Fibroblast of peridontal ligament (primary cell): Measurements from ENCODE around the gene SLC39A3.
"Not testable (repeated sequence)": the region's sequence is repeated elsewhere in the genome, so short reads cannot be mapped to it uniquely, and the experiment has no call there.

Experiments
- DNase-seq: peaks from one replicate; pipeline ENCODE4 v3.0.0-alpha.2; 2010; ENCODE audit errors: extremely low read depth

The SLC39A3 gene

DNA sequence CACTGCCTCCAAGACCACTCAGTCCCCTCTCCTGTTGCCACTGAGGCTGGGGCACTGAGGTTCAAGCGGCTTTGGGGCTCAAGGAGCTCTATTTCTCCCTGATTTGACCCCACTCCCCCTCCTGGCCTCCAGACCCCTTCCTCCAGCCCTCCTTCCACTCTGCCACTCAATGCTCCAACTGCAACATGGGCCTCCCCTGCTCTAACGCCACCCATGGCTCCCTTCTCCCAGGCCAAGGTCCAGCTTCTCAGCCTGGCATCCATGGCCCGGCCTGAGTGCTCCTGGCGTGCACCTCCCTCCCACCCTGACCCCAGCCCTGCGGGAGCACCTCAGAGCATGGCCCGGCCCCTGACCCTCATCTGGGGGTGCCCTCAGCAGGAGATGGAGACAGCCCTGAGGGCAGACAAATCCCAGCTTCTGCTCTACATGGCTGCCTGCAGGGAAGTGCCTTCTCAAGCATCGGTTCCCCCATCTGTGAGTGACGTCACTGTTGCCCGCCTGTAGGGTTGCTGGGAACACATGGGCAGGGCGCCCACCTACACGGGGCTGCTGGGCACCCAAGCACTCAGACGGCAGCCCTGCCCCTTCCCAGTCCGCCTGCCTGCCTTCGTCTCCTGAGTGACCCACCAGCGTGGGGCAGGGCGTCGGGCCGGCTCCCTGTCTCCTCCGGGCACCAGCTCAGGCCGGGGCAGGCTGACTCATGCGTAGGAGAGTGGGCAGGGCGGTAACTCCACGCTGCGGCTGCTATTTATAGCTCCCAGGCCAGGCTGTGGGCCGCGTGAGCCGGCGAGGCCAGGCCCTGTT, 17.1 kb downstream of the SLC39A3 start:
- DNase-seq: peak; percentile 71

DNA sequence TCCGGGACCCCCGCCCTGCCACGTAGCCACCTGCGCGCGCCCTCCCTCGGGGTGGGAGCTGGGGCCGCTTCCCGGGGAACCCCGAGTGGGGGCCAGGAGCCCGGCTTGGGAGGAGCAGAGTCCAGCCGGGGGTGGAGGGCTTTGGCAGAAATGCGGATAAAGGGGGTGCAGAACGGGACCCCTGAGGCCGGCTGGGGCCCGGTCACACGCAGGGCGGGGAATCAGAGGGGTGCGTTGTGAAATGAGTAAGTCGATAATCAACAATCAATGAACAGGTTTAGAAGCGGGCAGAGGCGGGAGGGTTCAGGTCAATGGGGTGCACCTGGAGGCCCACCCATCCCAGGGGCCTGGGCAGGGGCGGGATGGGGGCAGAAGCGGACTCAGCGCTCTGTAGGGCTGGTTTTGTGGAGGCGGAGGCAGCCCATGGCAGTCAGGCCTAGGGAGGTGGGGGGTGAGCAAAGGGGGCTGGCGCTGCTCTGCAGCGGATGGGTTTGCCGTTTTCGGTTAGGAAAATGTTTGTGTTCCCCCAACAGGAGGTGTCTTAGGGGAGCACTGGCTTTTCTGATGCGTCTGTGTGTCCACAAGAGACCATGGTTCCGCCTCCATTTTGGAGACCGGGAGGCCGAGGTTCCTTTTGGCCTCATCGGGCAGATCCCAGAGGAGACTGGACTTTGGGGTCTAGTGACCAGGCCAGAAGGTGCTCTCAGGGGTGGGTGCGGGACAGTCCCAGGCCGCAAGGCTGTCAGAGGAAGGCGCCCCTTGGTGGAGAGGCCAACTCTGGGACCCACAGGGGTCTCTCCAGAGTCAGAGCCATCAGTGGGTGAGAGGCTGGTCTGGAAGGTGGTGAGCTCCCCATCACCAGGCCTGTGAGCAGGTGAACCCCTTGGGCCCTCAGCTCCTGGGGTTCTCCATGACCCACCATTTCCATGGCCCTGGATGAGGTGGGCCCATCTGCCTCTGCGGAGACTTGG, 18.0 kb downstream of the SLC39A3 start:
- DNase-seq: no peak

DNA sequence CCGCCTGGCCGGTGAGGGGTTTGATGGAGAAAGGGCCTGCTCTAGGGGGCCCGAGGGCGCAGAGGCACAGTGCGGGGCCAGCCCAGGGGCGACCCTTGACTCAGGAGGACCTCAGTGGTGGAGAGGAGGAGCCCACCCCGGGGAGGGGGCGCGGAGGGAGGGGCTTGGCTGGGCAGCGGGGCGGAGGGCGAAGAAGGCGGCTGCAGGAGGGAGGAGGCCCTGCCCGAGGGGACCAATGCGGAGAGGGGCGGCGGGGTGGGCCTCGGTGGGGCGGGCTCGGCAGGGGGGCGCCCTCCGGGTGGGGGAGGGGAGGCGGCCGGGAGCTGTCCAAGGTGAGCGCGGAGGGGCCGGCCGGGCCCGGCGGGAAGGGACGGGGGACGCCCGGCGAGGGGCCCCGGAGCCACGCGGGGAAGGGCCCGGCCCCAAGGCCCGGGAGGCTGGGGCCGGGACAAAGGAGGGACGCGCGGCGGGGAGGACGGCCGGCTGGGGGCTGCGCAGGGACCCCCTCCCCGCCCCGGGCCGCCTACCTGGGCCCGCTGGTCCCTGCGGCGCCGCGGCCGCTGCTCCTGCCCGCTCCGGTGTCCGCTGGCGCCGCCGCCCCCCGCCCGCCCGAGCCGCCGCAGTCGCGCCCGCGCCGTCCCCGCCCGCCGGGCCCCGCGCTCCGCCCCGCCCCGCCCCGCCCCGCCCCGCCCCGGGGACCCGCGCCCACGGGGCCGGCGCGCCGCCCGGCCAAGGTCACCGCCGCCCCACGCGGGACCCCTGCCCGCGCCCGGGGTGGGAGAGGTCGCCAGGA, 18.8 kb downstream of the SLC39A3 start, which contains the start of gene DIRAS1:
DIRAS1 (minus strand) TSS at position 596 of the 793 bp plus-strand sequence. CDS start 3,566 bp downstream, outside the sequence.
- no peak for DNase-seq

DNA sequence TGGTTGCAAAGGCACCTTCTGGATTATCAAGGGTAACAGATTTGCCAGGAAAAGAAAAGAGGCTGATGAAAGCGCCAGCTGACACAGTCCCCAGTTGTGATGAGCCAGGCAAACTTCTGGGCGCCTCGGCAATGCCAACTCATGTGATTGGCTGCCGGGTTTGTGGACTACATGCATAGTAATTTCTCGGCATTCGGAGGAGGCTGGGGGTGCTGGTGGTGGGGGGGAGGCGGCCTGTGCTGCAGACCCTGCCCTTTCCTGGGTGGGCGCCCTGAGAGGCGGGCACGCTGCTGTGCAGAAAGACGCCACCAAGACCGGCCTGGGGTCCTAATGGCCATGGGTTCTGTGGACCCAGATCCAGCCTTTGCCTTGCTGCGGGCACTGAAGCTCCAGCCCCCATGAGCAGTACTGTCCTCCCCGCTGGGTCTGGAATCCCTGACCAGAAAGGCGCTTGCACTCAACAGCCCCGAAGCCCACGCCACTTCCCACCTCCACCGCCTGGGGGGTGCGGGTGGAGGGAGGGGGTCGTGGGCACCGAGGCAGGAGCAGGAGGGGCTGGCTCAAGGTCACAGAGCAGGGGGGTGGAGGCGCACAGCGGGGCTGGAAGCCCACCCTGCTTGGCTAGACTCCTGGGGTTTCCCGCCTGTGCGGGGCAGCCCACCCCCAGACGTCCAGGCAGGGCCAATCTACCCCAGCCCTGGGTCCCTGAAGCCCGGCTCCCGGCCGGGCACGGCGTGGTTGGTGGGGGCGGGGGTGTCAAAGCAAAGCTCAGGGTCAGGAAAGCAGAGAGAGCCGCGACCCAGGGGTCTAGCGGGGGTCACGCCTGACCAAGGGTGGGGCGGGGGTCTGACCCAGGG, 19.7 kb downstream of the SLC39A3 start:
- DNase-seq: peak; percentile 53

DNA sequence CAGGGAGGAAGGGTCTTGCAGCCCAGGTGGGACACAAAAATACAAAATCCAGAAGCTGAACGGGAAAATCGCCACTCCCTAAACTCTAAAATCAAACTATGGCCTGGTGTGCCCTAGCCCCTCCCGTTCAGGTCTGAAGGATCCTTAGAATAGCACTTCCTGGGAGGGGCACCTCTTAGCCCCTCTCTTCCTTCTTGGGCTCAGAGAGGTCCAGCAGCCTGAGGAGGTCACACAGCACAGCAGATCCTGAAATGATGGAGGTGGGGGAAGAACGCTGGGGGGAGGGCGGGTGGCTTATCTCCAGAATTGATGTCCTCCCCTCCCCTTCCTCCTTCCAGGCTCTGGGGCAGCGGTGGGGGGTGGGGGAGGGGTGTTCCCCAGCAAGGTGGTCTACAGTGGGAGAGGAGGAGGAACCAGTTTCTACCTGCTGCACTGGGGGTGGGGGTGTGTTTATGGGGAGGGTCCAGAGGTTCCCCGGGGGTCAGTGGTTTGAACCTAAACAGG, 20.5 kb downstream of the SLC39A3 start:
- no peak for DNase-seq

DNA sequence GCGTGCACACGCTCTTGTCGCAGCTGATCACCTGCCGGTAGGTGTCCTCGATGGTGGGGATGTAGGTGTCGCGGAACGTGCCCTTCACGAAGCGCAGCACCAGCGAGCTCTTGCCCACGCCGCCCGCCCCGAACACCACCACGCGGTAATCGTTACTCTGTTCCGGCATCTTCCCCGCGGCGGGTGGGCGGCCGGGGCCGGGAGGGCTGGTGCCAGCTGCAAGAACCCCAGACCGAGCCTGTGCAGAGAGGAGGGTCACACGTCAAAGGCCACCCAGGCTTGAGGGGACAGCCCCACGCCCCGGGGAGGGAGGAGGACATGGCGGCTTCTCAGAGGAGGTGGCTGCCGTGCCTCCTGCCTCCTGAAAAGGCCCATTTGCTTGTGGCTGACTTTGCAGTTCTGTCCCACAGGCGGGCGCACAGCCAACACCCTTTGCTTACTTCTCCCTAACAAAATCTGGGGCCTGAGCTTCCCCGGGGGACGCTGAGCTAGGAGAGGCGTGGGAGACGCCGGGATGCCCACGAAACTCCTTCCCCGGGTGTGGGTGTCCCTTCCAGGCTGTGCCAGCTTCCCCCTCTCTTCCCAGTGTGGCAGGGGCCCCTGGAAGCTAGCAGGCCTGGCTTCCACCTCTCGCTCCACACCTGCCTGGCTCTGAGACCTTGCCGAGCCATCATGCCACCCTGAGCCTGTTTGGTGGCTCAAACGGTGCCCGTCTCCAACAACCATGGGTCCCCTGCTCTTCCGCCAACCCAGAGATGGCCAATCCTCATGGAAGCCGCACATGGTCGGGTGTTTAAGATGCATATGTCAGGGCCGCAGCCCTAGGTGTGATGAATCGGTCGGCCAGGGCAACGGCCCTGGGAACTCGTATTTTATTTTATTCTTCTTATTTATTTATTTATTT, 21.9 kb downstream of the SLC39A3 start:
- DNase-seq: no peak

DNA sequence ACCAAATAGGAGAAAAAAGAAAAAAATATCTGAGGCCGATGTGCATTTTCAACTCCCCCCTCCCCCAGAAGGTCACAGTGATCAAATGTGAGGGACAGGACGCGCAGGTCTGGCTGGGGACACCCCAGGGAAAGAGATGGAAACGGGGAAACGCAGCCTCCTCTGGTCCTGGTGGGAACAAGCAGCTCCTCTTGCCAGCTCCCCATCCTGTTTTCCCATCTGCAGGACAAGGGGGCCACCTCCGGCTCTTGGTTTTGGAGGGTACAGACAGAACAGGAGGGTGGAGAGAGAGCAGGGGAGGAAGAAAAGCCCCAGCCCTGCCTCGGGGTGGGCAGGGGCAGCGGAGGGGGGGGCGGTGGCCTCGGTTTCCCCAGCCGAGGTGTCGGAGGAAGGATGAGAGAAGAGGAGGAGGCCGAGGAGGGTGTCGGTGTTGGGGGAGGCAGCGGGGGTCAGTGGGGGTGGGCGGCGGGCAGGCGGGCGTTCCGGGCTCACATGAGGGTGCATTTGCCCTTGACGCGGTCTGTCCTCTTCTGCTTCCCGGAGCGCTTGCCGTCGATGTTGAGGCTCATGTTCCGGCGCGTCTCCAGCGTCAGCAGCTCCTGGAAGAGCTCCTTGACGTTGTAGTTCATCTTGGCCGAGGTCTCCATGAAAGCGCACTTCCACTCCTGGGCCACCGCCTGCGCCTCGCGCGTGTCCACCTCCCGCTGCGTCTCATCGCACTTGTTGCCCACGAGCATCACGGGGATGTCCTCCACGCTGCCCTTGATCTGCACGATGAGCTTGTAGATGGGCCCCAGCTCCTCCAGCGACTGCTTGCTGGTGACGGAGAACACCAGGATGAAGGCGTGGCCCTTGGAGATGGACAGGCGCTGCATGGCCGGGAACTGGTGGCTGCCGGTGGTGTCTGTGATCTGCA, 22.8 kb downstream of the SLC39A3 start:
- no peak for DNase-seq

DNA sequence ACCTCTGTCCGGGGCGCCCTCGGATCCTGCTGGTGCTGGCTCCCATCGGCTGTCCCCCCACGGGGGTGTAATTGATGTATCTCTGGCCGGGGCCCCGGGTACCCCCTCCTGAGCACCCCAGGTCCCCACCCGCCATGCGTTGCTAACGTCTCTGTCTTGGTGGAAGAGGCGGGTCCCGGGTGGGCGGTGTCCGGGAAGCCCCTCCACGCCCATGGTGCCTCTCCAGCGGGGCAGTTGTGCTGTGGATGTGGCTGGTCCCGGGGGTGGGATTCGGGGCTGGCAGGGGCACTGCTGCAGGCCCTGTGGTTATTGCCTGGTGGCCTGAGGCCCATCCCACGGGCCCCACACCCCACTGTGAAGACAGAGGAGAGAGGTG, 23.6 kb downstream of the SLC39A3 start:
- DNase-seq: no peak

DNA sequence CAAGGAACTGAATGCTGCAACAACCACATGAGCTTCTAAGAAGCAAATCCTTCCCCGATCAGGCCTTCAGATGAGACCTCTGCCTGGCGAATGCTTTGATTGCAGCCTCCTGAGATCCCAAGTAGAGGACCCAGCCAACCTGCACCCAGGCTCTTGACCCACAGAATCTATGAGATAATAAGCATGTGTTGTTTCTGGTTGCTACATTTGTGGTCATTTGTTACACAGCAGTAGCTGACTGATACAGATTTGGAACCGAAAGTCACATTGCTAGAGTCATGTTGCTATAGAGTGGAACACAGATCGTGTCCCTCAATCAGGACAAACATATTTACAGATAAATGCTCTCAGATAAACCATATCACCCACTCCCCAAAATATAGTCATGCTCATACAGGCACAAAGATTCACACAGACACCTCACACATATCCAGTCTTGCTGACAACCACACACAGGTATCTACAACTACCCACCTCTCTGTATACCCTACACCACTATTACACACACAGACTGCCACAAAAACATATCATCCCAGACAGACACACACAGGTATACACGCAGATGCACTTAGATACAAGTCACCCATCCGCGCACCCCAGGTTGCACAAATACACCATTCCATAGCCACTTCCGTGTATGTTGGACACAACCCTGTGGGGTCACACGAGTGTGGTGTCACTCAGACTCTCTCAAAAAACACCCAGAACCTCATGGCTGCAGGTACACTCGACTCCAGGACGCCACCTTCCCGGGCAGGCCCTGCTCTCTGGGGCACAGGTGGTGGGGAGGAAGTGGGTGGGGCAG, 24.1 kb downstream of the SLC39A3 start:
- no peak for DNase-seq

DNA sequence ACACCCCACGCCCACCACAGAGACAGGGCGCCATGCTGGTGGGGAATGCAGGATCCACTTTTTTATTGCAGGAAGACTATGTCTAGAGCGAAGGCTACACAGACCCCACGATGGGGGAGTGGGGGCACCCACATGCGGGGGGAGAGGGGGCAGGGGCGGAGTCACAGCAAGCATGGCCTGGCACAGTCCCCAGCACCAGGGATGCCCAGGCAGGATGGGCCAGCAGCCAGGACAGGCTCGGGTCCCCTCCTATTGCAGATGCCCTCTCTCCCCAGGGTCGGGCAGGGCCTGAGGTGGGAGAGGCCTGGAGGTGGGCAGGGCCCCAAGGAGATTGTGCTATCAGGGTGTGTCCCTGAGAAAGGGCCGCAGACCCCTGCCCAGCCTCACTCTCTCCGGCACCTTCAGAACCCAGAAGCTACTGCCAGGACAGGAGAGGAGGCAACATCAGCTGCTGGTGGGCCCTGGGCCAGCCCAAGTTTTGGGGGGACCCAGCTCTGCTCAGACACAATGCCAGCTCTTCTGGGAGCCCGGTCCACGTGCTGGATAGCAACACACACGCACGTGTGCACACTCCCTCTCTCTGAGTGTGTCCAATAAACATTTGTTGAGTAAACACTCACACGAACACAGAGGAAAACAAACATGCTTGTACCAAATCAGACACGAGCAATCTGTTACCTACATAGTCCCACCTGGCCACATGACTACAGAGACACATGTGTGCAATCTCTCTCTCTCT, 25.1 kb downstream of the SLC39A3 start:
- DNase-seq: no peak

DNA sequence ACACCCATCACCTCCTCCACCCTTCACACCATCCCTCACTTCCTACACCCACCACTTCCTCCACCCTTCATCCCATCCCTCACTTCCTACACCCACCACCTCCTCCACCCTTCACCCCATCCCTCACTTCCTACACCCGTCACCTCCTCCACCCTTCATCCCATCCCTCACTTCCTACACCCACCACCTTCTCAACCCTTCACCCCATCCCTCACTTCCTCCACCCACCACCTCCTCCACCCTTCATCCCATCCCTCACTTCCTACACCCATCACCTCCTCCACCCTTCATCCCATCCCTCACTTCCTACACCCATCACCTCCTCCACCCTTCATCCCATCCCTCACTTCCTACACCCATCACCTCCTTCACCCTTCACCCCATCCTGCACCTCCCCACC, 25.7 kb downstream of the SLC39A3 start:
- not testable (repeated sequence) for DNase-seq

DNA sequence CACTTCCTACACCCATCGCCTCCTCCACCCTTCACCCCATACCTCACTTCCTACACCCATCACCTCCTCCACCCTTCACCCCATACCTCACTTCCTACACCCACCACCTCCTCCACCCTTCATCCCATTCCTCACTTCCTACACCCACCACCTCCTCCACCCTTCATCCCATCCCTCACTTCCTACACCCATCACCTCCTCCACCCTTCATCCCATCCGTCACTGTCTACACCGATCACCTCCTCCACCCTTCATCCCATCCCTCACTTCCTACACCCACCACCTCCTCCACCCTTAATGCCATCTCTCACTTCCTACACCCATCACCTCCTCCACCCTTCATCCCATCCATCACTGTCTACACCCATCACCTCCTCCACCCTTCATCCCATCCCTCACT, 26.6 kb downstream of the SLC39A3 start:
- DNase-seq: not testable (repeated sequence)

DNA sequence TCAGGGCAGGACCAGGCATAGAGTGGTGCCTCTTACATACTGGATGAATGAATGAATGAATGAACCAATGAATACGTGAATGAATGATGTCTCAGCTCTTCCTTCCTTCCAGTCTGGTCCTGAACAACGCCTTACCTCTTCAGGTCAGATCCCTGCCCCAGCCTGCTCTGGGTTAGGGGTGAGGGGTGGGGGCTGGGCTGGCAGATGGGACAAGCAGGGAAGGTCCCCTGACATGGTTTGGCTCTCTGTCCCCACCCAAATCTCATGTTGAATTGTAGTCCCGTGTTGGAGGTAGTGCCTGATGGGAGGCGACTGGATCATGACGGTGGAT, 28.0 kb downstream of the SLC39A3 start:
- DNase-seq: no peak

DNA sequence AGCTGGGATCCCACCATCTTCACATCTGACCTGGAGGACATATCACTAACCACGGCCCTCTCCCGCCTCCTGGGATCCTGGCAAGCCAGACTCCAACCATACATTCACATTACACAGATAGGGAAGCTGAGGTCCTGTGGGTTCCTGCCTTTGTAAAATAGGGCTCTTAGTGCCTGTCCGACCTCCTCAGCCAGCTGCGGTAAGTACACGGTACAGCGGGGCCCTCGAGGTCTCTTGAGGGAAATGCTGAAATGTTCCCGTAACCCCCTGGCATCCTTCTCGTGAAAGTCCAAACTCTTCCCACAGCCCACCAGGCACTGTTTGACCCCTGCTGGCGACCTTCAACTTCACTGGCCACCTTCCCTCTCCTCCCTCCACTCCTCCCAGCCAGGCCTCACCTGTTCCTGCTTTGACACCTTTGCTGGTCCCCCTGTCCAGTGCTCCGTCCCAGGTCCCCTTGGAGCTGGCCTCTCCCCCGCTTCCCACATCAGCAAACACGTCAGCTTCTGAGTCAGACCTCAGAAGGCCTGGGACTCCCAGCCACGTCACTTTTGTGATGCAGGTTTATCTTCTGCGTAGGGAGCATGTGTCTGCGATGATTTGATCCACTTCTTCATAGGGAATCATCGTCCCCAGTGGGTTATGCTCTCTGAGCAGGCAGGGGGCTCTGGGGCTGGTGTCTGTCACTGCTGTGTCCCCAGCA, 28.5 kb downstream of the SLC39A3 start:
- peak; percentile 68 for DNase-seq

DNA sequence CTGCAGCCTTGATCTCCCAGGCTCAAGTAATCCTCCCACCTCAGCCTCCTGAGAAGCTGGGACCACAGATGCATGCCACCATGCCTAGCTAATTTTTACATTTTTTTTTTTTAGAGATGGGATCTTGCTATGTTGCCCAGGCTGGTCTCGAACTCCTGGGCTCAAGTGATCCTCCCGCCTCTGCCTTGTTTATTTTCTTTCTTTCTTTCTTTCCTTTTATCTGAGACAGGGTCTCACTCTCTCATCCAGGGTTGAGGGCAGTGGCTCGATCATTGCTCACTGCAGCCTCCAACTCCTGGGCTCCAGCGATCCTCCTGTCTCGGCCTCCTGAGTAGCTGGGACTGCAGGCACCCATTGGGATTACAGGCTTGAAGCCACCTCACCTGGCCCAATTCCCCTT, 33.6 kb downstream of the SLC39A3 start:
- no peak for DNase-seq

DNA sequence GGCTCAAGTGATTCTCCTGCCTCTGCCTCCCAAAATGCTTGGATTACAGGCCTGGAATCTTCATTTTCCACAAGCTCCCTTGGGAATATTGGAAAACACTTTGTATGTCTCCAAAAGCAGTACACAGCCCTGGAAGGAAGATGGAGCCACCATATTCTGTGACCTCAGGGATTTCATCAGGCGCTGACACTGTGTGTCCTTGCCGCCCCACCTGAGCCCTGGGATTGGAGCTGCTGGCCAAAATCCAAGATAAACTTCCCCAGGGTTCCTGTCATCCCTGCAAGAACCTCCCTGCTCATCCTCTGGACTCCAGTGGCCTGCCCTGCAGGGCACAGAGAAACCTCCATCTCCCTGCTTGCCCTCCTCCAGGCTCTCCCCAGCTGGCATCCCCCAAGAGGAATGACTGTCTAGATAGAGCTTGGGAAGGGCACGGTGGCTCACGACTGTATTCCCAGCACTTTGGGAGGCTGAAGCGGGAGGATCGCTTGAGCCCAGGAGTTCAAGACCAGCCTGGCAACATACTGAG, 36.1 kb downstream of the SLC39A3 start:
- DNase-seq: no peak
